ENCODE measurements around the gene SMOC2.

- TF ChIP-seq CTCF (IDR thresholded peaks at IDR 0.05) (no peak), EZH2 (IDR thresholded peaks at IDR 0.05; ENCODE audit: borderline replicate concordance, insufficient read depth, low read depth, low read length, poor library complexity, severe bottlenecking) (no peak)
Measured at GRCh38 chr6:168410035-168410434, 30.9 kb upstream of the SMOC2 start.

Data from B cell (primary cell).